ENCODE measurements around the gene C1GALT1C1L. TPM values are rescaled to one million over a fixed set of nuclear protein-coding genes. Genes with fewer than 3 reads are reported as not detected.
"Not testable (repeated sequence)": the region's sequence is repeated elsewhere in the genome, so short reads cannot be mapped to it uniquely, and the experiment has no call there.

The C1GALT1C1L gene
- total and polyA plus RNA-seq, 3 donors from 2014 or later = 3.1 to 8.6 (median 5.8) TPM

DNA sequence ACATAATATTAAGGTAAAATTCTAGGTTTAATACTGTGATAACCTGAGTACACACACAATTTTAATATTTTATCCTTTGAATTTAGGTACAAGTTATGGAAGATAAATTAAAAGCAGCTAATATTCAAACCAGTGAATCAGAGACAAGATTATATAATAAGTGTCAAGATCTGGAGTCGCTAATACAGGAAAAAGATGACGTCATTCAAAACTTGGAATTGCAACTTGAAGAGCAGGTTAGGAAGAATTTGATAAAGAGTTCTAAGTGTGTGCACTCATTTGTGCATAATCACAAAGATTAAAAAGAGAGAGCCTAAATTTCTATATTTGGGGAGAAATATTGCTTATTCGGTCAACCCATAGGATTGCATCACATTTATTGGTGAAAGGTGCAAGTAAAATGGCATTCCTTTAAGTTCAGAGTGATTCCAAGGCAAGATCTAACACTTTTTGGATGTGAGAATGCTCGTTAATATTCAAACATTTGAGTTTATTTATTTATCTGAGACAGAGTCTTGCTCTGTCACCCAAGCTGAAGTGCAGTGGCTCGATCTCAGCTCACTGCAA is 16.3 kb upstream of the C1GALT1C1L start:
- Histone ChIP-seq H3K36me3 (ENCODE audit: low read depth, missing control alignments) (no peaks in the 10 kb centered on the region), H3K4me3 (no peak overlapping the region), H3K4me1 (peaks cover under 1% of the 10 kb centered on the region), H3K9me3 (no peaks in the 10 kb centered on the region), H3K27me3 (no peaks in the 10 kb centered on the region), H3K27ac (no peak overlapping the region)
- no peak for TF ChIP-seq POLR2A (IDR thresholded peaks at IDR 0.05)
- TF ChIP-seq, protein P1, sequence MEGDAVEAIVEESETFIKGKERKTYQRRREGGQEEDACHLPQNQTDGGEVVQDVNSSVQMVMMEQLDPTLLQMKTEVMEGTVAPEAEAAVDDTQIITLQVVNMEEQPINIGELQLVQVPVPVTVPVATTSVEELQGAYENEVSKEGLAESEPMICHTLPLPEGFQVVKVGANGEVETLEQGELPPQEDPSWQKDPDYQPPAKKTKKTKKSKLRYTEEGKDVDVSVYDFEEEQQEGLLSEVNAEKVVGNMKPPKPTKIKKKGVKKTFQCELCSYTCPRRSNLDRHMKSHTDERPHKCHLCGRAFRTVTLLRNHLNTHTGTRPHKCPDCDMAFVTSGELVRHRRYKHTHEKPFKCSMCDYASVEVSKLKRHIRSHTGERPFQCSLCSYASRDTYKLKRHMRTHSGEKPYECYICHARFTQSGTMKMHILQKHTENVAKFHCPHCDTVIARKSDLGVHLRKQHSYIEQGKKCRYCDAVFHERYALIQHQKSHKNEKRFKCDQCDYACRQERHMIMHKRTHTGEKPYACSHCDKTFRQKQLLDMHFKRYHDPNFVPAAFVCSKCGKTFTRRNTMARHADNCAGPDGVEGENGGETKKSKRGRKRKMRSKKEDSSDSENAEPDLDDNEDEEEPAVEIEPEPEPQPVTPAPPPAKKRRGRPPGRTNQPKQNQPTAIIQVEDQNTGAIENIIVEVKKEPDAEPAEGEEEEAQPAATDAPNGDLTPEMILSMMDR (IDR thresholded peaks at IDR 0.05) = no peak
- 88 to 93% methylated on average over 5 of the region's 5 CpGs for WGBS, 2 donors
- intact Hi-C loops (cut with DNase I; ENCODE audit: low total_unique reads) = no loop called here
- DNase-seq = no peak

DNA sequence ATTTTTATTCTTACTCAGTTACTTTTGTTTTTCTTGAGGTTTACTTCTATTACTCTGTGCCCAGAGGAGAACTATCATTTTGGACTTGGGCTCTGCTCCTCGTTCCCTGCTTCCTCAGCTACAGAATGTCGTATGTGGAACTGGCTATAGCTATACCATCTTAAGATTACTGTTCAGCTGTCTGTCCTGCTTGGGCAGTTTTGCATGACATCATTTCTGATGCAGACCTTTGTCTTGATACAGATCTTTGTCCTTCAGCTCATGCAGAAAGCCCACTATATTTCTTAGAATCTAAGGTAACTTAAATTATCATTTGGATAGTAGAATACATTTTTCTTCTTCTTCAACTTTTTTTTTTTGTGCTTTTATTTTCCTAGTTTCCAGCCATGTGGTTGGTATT is 13.8 kb upstream of the C1GALT1C1L start:
- Histone ChIP-seq H3K4me3 (no peak overlapping the region), H3K4me1 (no peaks in the 10 kb centered on the region), H3K36me3 (ENCODE audit: low read depth, missing control alignments) (no peaks in the 10 kb centered on the region), H3K27me3 (no peaks in the 10 kb centered on the region), H3K27ac (no peak overlapping the region), H3K9me3 (no peaks in the 10 kb centered on the region)
- no peak for DNase-seq
- 87 to 92% methylated on average over 2 of the region's 2 CpGs for WGBS, 2 donors
- TF ChIP-seq, protein P1 (IDR thresholded peaks at IDR 0.05) = no peak
- no peak for TF ChIP-seq POLR2A (IDR thresholded peaks at IDR 0.05)
- intact Hi-C loops (cut with DNase I; ENCODE audit: low total_unique reads) = no loop called here

DNA sequence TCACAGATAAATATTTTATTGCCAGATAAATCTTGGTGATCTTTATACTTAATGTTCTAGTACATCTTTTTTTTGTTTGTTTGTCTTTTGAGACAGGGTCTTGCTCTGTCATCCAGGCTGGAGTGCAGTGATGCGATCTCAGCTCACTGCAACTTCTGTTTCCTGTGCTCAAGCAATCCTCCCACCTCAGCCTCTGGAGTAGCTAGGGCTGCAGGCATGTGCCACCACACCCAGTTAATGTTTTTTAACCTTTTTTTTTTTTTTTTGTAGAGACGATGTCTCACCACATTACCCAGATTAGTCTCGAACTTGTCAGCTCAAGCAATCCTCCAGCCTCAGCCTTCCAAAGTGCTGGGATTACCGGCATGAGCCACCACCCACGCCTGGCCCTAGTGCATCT is 9.1 kb upstream of the C1GALT1C1L start:
- H3K27me3 ChIP-seq = no peaks in the 10 kb centered on the region
- no peak for TF ChIP-seq POLR2A (IDR thresholded peaks at IDR 0.05)
- TF ChIP-seq, protein P1 (IDR thresholded peaks at IDR 0.05) = no peak
- WGBS, 2 donors = 61 to 73% methylated on average over 5 of the region's 5 CpGs
- H3K4me1 ChIP-seq = no peaks in the 10 kb centered on the region
- H3K27ac ChIP-seq = no peak overlapping the region
- no peak overlapping the region for H3K4me3 ChIP-seq
- intact Hi-C loops (cut with DNase I; ENCODE audit: low total_unique reads) = no loop called here
- no peaks in the 10 kb centered on the region for H3K36me3 ChIP-seq (ENCODE audit: low read depth, missing control alignments)
- H3K9me3 ChIP-seq = no peaks in the 10 kb centered on the region
- no peak for DNase-seq

DNA sequence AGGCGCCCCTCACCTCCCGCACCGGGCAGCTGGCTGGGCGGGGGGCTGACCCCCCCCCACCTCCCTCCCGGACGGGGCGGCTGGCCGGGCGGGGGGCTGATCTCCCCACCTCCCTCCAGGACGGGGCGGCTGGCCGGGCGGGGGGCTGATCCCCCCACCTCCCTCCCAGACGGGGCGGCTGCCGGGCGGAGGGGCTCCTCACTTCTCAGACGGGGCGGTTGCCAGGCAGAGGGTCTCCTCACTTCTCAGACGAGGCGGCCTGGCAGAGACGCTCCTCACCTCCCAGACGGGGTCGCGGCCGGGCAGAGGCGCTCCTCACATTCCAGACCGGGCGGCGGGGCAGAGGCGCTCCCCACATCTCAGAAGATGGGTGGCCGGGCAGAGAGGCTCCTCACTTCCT is 1.6 kb upstream of the C1GALT1C1L start:
- DNase-seq; H3K36me3 ChIP-seq (ENCODE audit: low read depth, missing control alignments); H3K4me1 ChIP-seq; H3K27ac ChIP-seq; H3K4me3 ChIP-seq; H3K9me3 ChIP-seq; H3K27me3 ChIP-seq; intact Hi-C loops (cut with DNase I; ENCODE audit: low total_unique reads): not testable (repeated sequence)
- WGBS, 2 donors = 60 to 80% methylated on average over 5 to 13 of the region's 32 CpGs

DNA sequence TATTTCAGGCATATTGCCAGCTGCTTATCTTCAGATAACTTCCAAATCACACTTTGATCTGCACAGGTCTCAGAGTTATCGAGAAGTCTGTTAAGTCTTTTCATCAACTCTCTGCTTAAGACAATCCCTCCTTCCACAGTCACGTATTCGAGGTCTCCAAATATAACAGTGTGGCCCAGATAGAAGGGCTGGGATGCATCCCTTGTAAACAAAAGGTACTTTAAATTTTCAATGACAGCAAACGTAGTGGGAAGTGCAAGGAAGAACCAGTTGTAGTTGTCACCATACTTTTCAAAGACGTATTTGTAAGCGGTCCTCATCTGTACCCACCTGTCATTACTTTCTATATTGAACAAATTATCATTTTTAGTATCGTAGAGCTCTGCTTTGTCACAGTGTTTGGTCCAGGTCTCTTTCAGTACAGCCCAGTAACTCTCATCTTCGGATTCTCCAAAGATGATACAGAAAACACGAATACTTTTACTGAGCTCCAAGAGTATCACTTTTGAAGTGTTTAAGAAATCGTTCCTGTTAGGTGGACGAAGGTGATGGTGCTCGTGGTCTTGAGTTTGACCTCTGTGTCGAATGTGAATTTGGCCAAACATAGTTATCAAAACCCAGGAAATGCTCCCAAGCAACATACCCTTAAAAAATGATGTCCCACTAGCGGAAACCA is 445 bp downstream of the C1GALT1C1L start:
- no peaks in the 10 kb centered on the region for H3K36me3 ChIP-seq (ENCODE audit: low read depth, missing control alignments)
- TF ChIP-seq, protein P1 (IDR thresholded peaks at IDR 0.05) = no peak
- no peak for TF ChIP-seq POLR2A (IDR thresholded peaks at IDR 0.05)
- H3K9me3 ChIP-seq = no peaks in the 10 kb centered on the region
- peak overlapping the region in 1 of 2 donors; percentile 20 for H3K27ac ChIP-seq
- no peaks in the 10 kb centered on the region for H3K27me3 ChIP-seq
- intact Hi-C loops (cut with DNase I; ENCODE audit: low total_unique reads) = no loop called here
- no peak for DNase-seq
- 42 to 46% methylated on average over 14 of the region's 14 CpGs for WGBS, 2 donors
- H3K4me1 ChIP-seq = no peaks in the 10 kb centered on the region
- peak overlapping the region; percentile 44 to 68 for H3K4me3 ChIP-seq

All from testis (tissue), 3 donors.